GM12892 (cell line): ENCODE results near the gene CCDC136.

Experiments
- DNase-seq: peaks from one replicate; pipeline ENCODE4 v3.0.0; 2011; ENCODE audit not compliant: insufficient read length
- FAIRE-seq: peaks from 2 replicates; lab custom pipeline; 2011; peaks lifted over from hg19 to GRCh38; lab: Jason Lieb, UNC
- POLR2A ChIP-seq: IDR thresholded peaks from 2 replicates; pipeline ENCODE4 v1.6.1; 2011; ENCODE audit warnings: low read depth, low read length, control low read depth
- POLR2AphosphoS5 ChIP-seq: IDR thresholded peaks from 2 replicates; pipeline ENCODE4 v1.6.1; 2011; ENCODE audit warnings: low read depth, low read length, control low read depth
- TAF1 ChIP-seq: IDR thresholded peaks from 2 replicates; pipeline ENCODE4 v1.6.1; 2011; ENCODE audit warnings: low read depth, mild to moderate bottlenecking, control low read depth, low read length, borderline replicate concordance

Gene CCDC136

GRCh38 chr7:128796327-128796726 is 4.6 kb downstream of the CCDC136 start:
- TF ChIP-seq POLR2AphosphoS5 (no peak), POLR2A (no peak)
- FAIRE-seq (no peak), DNase-seq (no peak)

GRCh38 chr7:128799451-128799850 is 7.7 kb downstream of the CCDC136 start:
- FAIRE-seq: no peak
- no peak for TF ChIP-seq POLR2A
- TF ChIP-seq TAF1: no peak
- TF ChIP-seq POLR2AphosphoS5: no peak
- no peak for DNase-seq

- FAIRE-seq (no peak), DNase-seq (no peak)
- no peak for TF ChIP-seq TAF1
- TF ChIP-seq POLR2A: no peak
- no peak for TF ChIP-seq POLR2AphosphoS5
These were observed 8.8 kb downstream of the CCDC136 start for GRCh38 chr7:128800567-128800966.

GRCh38 chr7:128801003-128801402 is 9.2 kb downstream of the CCDC136 start:
- no peak for FAIRE-seq
- DNase-seq: no peak
- no peak for TF ChIP-seq POLR2AphosphoS5
- TF ChIP-seq TAF1: no peak
- no peak for TF ChIP-seq POLR2A

- FAIRE-seq (no peak), DNase-seq (no peak)
- TF ChIP-seq POLR2A (no peak), POLR2AphosphoS5 (no peak), TAF1 (no peak)
These were observed 10.1 kb downstream of the CCDC136 start for GRCh38 chr7:128801667-128802418.

- DNase-seq (no peak), FAIRE-seq (no peak)
- TF ChIP-seq POLR2AphosphoS5: no peak
- no peak for TF ChIP-seq TAF1
- no peak for TF ChIP-seq POLR2A
These were observed 12.7 kb downstream of the CCDC136 start for GRCh38 chr7:128804484-128804883.

GRCh38 chr7:128805225-128805624 is 13.5 kb downstream of the CCDC136 start:
- DNase-seq (no peak), FAIRE-seq (no peak)
- TF ChIP-seq POLR2A: no peak
- TF ChIP-seq TAF1: no peak
- TF ChIP-seq POLR2AphosphoS5: no peak

- DNase-seq (no peak), FAIRE-seq (no peak)
- TF ChIP-seq POLR2AphosphoS5 (no peak), TAF1 (no peak), POLR2A (no peak)
These were observed 15.4 kb downstream of the CCDC136 start for GRCh38 chr7:128807191-128807590.

- FAIRE-seq: no peak
- DNase-seq: no peak
- TF ChIP-seq POLR2AphosphoS5 (no peak), TAF1 (no peak), POLR2A (no peak)
These were observed 17.6 kb downstream of the CCDC136 start for GRCh38 chr7:128809363-128809762.

GRCh38 chr7:128810473-128810872 is 18.7 kb downstream of the CCDC136 start:
- TF ChIP-seq POLR2A: no peak
- no peak for TF ChIP-seq TAF1
- TF ChIP-seq POLR2AphosphoS5: no peak
- DNase-seq: no peak
- no peak for FAIRE-seq

- TF ChIP-seq POLR2A (no peak), TAF1 (no peak), POLR2AphosphoS5 (no peak)
- FAIRE-seq (no peak), DNase-seq (no peak)
These were observed 19.2 kb downstream of the CCDC136 start for GRCh38 chr7:128810997-128811396.

GRCh38 chr7:128811631-128812430 is 20.1 kb downstream of the CCDC136 start:
- TF ChIP-seq POLR2AphosphoS5 (no peak), POLR2A (no peak), TAF1 (no peak)
- DNase-seq: no peak
- FAIRE-seq: no peak
